ENCODE measurements around the gene AP2A2. TPM values are rescaled to one million over a fixed set of nuclear protein-coding genes. Genes with fewer than 3 reads are reported as not detected.

AP2A2 gene
- total RNA-seq, 1 experiment from 2014 or later: 29.6 TPM

DNA sequence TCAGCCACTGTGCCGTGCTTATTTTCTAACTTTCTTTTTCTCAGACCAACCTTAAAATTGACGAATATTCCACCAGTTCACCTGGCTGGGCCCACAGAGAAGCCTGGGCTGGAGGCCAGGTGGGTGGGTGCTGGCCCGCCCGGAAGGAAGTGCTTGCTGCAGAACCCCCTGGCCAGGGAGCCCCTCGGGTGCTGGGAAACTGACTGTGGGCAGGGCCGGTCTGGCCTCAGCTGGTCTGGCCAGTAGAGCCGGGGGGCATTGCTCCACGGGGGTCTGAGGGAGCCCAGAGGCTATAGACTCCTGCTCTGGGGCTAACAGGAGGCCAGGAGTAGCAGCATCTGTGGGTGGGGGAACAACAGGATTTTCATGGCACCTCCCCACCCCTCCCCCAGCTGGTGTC is 8.2 kb upstream of the AP2A2 start:
- H4K20me1 ChIP-seq (ENCODE audit: low read length): no peaks in the 10 kb centered on the region
- ChIA-PET POLR2A (ENCODE audit: unreplicated experiment) (no interaction called here), CTCF (interaction anchor here (0.7 kb wide), 1 partner anchor 19 kb away, joined by 6 read pairs; no protein-coding TSS in a partner anchor)
- H3K4me2 ChIP-seq (ENCODE audit: low read length): no peak overlapping the region
- TF ChIP-seq, protein P1, sequence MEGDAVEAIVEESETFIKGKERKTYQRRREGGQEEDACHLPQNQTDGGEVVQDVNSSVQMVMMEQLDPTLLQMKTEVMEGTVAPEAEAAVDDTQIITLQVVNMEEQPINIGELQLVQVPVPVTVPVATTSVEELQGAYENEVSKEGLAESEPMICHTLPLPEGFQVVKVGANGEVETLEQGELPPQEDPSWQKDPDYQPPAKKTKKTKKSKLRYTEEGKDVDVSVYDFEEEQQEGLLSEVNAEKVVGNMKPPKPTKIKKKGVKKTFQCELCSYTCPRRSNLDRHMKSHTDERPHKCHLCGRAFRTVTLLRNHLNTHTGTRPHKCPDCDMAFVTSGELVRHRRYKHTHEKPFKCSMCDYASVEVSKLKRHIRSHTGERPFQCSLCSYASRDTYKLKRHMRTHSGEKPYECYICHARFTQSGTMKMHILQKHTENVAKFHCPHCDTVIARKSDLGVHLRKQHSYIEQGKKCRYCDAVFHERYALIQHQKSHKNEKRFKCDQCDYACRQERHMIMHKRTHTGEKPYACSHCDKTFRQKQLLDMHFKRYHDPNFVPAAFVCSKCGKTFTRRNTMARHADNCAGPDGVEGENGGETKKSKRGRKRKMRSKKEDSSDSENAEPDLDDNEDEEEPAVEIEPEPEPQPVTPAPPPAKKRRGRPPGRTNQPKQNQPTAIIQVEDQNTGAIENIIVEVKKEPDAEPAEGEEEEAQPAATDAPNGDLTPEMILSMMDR (conservative IDR thresholded peaks at IDR 0.05; ENCODE audit: low read depth, low read length): no peak
- TF ChIP-seq EZH2phosphoT487 (IDR thresholded peaks at IDR 0.05; ENCODE audit: borderline replicate concordance, low read length) (no peak), EZH2 (IDR thresholded peaks at IDR 0.05; ENCODE audit: low read length, unreplicated experiment) (no peak)
- no peaks in the 10 kb centered on the region for H3K9me3 ChIP-seq (ENCODE audit: low read length)
- no peak overlapping the region for H3K27ac ChIP-seq (ENCODE audit: low read length)
- no peaks in the 10 kb centered on the region for H3K27me3 ChIP-seq (ENCODE audit: low read length)
- no peaks in the 10 kb centered on the region for H3K36me3 ChIP-seq (ENCODE audit: low read depth, low read length)
- no peak overlapping the region for H2AFZ ChIP-seq (ENCODE audit: low read length)
- no peak for ATAC-seq
- H3K4me1 ChIP-seq (ENCODE audit: insufficient read depth, low read length): no peaks in the 10 kb centered on the region
- no peak overlapping the region for H3K9ac ChIP-seq (ENCODE audit: low read length)
- intact Hi-C loops (cut with micrococcal nuclease): no loop called here
- H3K9me2 ChIP-seq (replicated peaks; ENCODE audit: low read length): no peaks in the 10 kb centered on the region
- BruUV-seq (replicated peaks): no TSS peak
- H3F3A ChIP-seq (ENCODE audit: low read length, unreplicated experiment): no peaks in the 10 kb centered on the region
- no peaks in the 10 kb centered on the region for H3K79me2 ChIP-seq (ENCODE audit: low read length)
- H3K4me3 ChIP-seq (ENCODE audit: low read length): no peak overlapping the region
- DNase-seq: no peak

DNA sequence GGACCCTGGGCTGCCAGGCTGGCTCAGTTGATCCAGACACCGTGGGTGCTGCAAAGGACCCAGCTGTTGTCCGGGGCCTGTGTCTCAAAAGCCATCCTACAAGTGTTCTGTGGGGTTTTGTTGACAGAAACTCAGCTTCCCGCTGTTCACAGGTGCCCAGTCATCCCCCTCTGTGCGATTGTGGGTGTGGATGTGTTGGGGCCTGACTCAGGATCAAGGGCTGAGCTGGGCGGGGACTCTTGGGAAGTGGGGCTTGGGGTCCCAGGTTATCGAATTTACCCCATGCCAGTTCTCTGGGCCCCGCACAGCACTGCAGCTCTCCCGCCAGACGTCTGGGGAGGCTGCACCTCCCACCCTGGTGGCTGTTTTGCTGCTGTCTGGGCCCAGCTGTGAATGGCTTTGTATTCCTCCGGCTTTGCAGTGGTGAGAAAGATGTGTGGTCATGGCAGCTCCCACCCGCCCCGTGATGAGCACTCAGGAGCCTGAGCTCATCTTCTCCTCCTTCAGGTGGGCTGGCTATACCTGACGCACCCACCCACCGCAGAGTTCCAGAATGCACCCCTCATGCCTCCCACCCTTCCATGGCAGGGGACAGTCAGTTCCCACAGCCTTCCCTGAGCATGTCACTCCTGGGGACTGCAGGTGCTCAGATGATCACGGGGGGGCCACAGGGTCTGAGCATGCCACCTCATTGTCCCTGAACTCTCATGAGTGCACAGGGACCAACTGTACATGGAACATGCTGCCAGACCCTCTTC is 3.6 kb upstream of the AP2A2 start:
- Histone ChIP-seq H4K20me1 (ENCODE audit: low read length) (peaks cover 5% of the 10 kb centered on the region; the same call in 1 of the 2 replicates), H3K4me1 (ENCODE audit: insufficient read depth, low read length) (peaks cover 6% of the 10 kb centered on the region), H3K9me2 (replicated peaks; ENCODE audit: low read length) (no peaks in the 10 kb centered on the region), H3K27me3 (ENCODE audit: low read length) (no peaks in the 10 kb centered on the region), H3K9ac (ENCODE audit: low read length) (no peak overlapping the region), H3K79me2 (ENCODE audit: low read length) (peaks cover 10% of the 10 kb centered on the region), H3K9me3 (ENCODE audit: low read length) (no peaks in the 10 kb centered on the region), H3K4me3 (ENCODE audit: low read length) (no peak overlapping the region), H3K27ac (ENCODE audit: low read length) (no peak overlapping the region), H2AFZ (ENCODE audit: low read length) (no peak overlapping the region), H3K4me2 (ENCODE audit: low read length) (no peak overlapping the region), H3K36me3 (ENCODE audit: low read depth, low read length) (no peaks in the 10 kb centered on the region), H3F3A (ENCODE audit: low read length, unreplicated experiment) (no peaks in the 10 kb centered on the region)
- no TSS peak for BruUV-seq (replicated peaks)
- DNase-seq (no peak), ATAC-seq (no peak)
- no peak for TF ChIP-seq EZH2phosphoT487 (IDR thresholded peaks at IDR 0.05; ENCODE audit: borderline replicate concordance, low read length)
- TF ChIP-seq, protein P1 (conservative IDR thresholded peaks at IDR 0.05; ENCODE audit: low read depth, low read length): no peak
- TF ChIP-seq EZH2 (IDR thresholded peaks at IDR 0.05; ENCODE audit: low read length, unreplicated experiment): no peak
- CTCF ChIA-PET: no interaction called here
- POLR2A ChIA-PET (ENCODE audit: unreplicated experiment): no interaction called here
- intact Hi-C loops (cut with micrococcal nuclease): no loop called here

DNA sequence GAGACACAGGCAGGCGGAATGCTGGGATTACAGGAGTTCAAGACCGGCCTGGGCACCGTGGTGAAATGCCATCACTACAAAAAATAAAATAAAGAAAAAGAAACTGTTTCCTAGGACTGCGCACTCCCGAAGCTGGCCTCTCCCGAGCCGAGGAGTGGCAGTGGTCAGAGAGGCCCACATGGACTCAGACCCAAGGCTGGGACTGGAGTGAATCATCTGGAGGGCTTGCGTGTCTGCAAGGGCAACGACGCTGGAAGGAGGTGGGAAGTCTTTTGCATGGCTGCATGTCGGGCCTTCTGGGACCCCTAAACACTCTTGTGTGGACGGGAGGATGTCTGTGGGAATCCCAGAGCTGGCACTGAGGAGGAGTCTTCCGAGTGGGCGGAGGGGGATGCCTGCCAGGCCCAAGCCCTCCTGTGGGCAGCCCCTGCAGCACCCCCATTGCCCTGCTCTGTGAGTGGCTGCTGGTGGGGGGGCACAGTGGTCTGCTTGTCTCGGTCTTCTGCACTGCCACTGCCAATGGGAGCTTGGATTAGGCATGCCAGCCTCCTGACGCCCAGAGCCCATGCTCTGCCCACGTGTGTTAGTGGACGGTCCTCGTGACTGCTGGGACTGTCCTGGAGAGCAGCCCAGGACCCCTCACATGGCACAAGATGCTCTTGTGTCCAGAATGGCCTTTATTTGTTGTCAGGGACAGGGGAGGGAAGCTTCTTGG is 1.8 kb upstream of the AP2A2 start:
- Histone ChIP-seq H3K4me2 (ENCODE audit: low read length) (no peak overlapping the region), H3K4me1 (ENCODE audit: insufficient read depth, low read length) (peaks cover 8% of the 10 kb centered on the region), H3K79me2 (ENCODE audit: low read length) (peaks cover 27% of the 10 kb centered on the region), H3K9me3 (ENCODE audit: low read length) (no peaks in the 10 kb centered on the region), H2AFZ (ENCODE audit: low read length) (no peak overlapping the region), H3K9me2 (replicated peaks; ENCODE audit: low read length) (no peaks in the 10 kb centered on the region), H3K4me3 (ENCODE audit: low read length) (no peak overlapping the region), H3F3A (ENCODE audit: low read length, unreplicated experiment) (no peaks in the 10 kb centered on the region), H4K20me1 (ENCODE audit: low read length) (peaks cover 12% of the 10 kb centered on the region), H3K36me3 (ENCODE audit: low read depth, low read length) (no peaks in the 10 kb centered on the region; the same call in 1 of the 2 replicates), H3K27me3 (ENCODE audit: low read length) (no peaks in the 10 kb centered on the region), H3K9ac (ENCODE audit: low read length) (no peak overlapping the region), H3K27ac (ENCODE audit: low read length) (no peak overlapping the region)
- ChIA-PET POLR2A (ENCODE audit: unreplicated experiment) (no interaction called here), CTCF (no interaction called here)
- ATAC-seq (no peak), DNase-seq (no peak)
- intact Hi-C loops (cut with micrococcal nuclease): no loop called here
- BruUV-seq (replicated peaks): no TSS peak
- TF ChIP-seq EZH2phosphoT487 (IDR thresholded peaks at IDR 0.05; ENCODE audit: borderline replicate concordance, low read length) (no peak), EZH2 (IDR thresholded peaks at IDR 0.05; ENCODE audit: low read length, unreplicated experiment) (no peak)
- TF ChIP-seq, protein P1 (conservative IDR thresholded peaks at IDR 0.05; ENCODE audit: low read depth, low read length): no peak

All from PC-3 (cell line).